Activated CD4-positive, alpha-beta T cell treated with anti-CD3 and anti-CD28 coated beads for 24 hours (primary cell): ENCODE data around the gene MRPS27.

Experiments used
- DNase-seq, 2 donors: peaks; one replicate each; pipeline ENCODE4 v3.0.0-alpha.2; 2020; ENCODE audit warnings: low read depth in 2 of 2

Gene MRPS27

GRCh38 chr5:72319976-72320752, at the start of gene MRPS27, which contains the start of gene PTCD2:
Gene MRPS27 (minus strand): TSS chr5:72320240. CDS start chr5:72320221, 19 bp downstream.
Gene PTCD2 (plus strand): TSS chr5:72320373. CDS start chr5:72320383, 10 bp downstream.
- DNase-seq = peak; percentile 86 to 92

- DNase-seq = no peak
Observed at GRCh38 chr5:72369711-72370110, 49.7 kb upstream of the MRPS27 start.

- DNase-seq = no peak
Observed at GRCh38 chr5:72369301-72369700, 49.3 kb upstream of the MRPS27 start.

GRCh38 chr5:72368271-72368670, 48.2 kb upstream of the MRPS27 start:
- DNase-seq = no peak

- DNase-seq = no peak
Observed at GRCh38 chr5:72366324-72366976, 46.4 kb upstream of the MRPS27 start.

GRCh38 chr5:72364951-72365350, 44.9 kb upstream of the MRPS27 start:
- DNase-seq = no peak

- no peak for DNase-seq
Observed at GRCh38 chr5:72364171-72364570, 44.1 kb upstream of the MRPS27 start.

- DNase-seq = no peak
Observed at GRCh38 chr5:72363166-72363802, 43.2 kb upstream of the MRPS27 start.

- DNase-seq = no peak
Observed at GRCh38 chr5:72359886-72360285, 39.8 kb upstream of the MRPS27 start.

GRCh38 chr5:72358925-72359324, 38.9 kb upstream of the MRPS27 start:
- DNase-seq = no peak

- DNase-seq = no peak
Observed at GRCh38 chr5:72356361-72356760, 36.3 kb upstream of the MRPS27 start.

GRCh38 chr5:72355706-72356299, 35.8 kb upstream of the MRPS27 start:
- DNase-seq = no peak

GRCh38 chr5:72353046-72353445, 33.0 kb upstream of the MRPS27 start:
- no peak for DNase-seq

- no peak for DNase-seq
Observed at GRCh38 chr5:72352616-72353015, 32.6 kb upstream of the MRPS27 start.

- DNase-seq = no peak
Observed at GRCh38 chr5:72351376-72351775, 31.3 kb upstream of the MRPS27 start.

- no peak for DNase-seq
Observed at GRCh38 chr5:72347801-72348308, 27.8 kb upstream of the MRPS27 start.

GRCh38 chr5:72346398-72346797, 26.4 kb upstream of the MRPS27 start:
- no peak for DNase-seq

GRCh38 chr5:72338689-72339209, 18.7 kb upstream of the MRPS27 start:
- no peak for DNase-seq

GRCh38 chr5:72337159-72337558, 17.1 kb upstream of the MRPS27 start:
- DNase-seq = no peak

- DNase-seq = no peak
Observed at GRCh38 chr5:72330712-72331111, 10.7 kb upstream of the MRPS27 start.

- no peak for DNase-seq
Observed at GRCh38 chr5:72328172-72328571, 8.1 kb upstream of the MRPS27 start.

GRCh38 chr5:72326306-72326649, 6.2 kb upstream of the MRPS27 start:
- DNase-seq = no peak
